K562 (cell line): Measurements from ENCODE around the gene HEXIM1. TPM values are rescaled to one million over a fixed set of nuclear protein-coding genes. Genes with fewer than 3 reads are reported as not detected.

Source experiments
- ATAC-seq: fragments of 200-7000 bp; cut with Tn5 transposase; 3 replicates; pipeline ENCODE4 v1.9.1; 2020; ENCODE audit warnings: moderate library complexity
- BruUV-seq: library from RNA; stranded (reverse); fragments of 400-500 nt; replicated peaks from 2 replicates; lab custom pipeline; 2021; lab: Mats Ljungman, UMichigan
- CTCF ChIA-PET: fragments of 300-600 bp; formaldehyde crosslinking; extraction: SDS; loops from one replicate; lab custom pipeline; 2021; ENCODE audit warnings: low intra/inter-chr PET ratio; lab: Yijun Ruan, JAX
- POLR2A ChIA-PET: fragments of 300-600, 350-650 bp; sonication (Branson Sonifier 250); formaldehyde crosslinking; extraction: SDS; loops from one replicate; lab custom pipeline; 2021; ENCODE audit warnings: antibody characterized with exemption, inconsistent platforms; lab: Yijun Ruan, JAX
- DNase-seq, 4 experiments: peaks; one replicate each; pipeline versions ENCODE4 v3.0.0 to v3.0.0-alpha.2; 2011 to 2018; ENCODE audit warnings: low spot score in 3 of 4, mixed read lengths in 3 of 4; ENCODE audit errors: extremely low read depth in 1 of 4
- FAIRE-seq: peaks from 2 replicates; lab custom pipeline; 2011; peaks lifted over from hg19 to GRCh38; lab: Jason Lieb, UNC
- H2AFZ ChIP-seq: 2 replicates; pipeline ENCODE4 v1.6.0; 2011; ENCODE audit warnings: low read depth, low read length, control low read depth, inconsistent platforms
- H3K27ac ChIP-seq: fragments of 200-600 bp; 3 replicates; pipeline ENCODE4 v1.8.0; 2011; ENCODE audit warnings: low read depth, mild to moderate bottlenecking, control low read depth, inconsistent platforms, low read length, moderate library complexity, mixed read lengths; ENCODE audit errors: extremely low read depth
- H3K27me3 ChIP-seq, 2 experiments: fragments of 300-600 bp in 1 of 2; 2 replicates in 1 of 2; 3 replicates in 1 of 2; pipeline versions ENCODE4 v1.6.0 to v1.8.0; 2011; ENCODE audit warnings: inconsistent platforms in 2 of 2, low read length in 2 of 2, mild to moderate bottlenecking in 1 of 2, mixed read lengths in 1 of 2, moderate library complexity in 1 of 2; ENCODE audit not compliant: control insufficient read depth in 2 of 2, insufficient read depth in 2 of 2
- H3K36me3 ChIP-seq: fragments of 300-600 bp; 3 replicates; pipeline ENCODE4 v1.8.0; 2011; ENCODE audit warnings: mild to moderate bottlenecking, low read length, inconsistent platforms; ENCODE audit not compliant: control insufficient read depth, insufficient read depth
- H3K4me1 ChIP-seq, 2 experiments: fragments of 200-600 bp in 1 of 2; replicated peaks in 1 of 2; 2 replicates in 1 of 2; 3 replicates in 1 of 2; pipeline versions ENCODE4 v1.5.1 to v1.8.0; 2011; ENCODE audit warnings: inconsistent platforms in 2 of 2, low read length in 2 of 2, mild to moderate bottlenecking in 1 of 2, mixed read lengths in 1 of 2, moderate library complexity in 1 of 2; ENCODE audit not compliant: control insufficient read depth in 2 of 2, insufficient read depth in 2 of 2
- H3K4me2 ChIP-seq: 2 replicates; pipeline ENCODE4 v1.6.1; 2011; ENCODE audit warnings: low read length, control low read depth, inconsistent platforms, mixed read lengths; ENCODE audit not compliant: insufficient read depth
- H3K4me3 ChIP-seq: fragments of 200-600 bp; sonication (generic), shearing (Covaris generic); 2 replicates; pipeline ENCODE4 v1.5.1; 2016; ENCODE audit warnings: control low read depth, inconsistent platforms
- H3K79me2 ChIP-seq: fragments of 200-600 bp; 3 replicates; pipeline ENCODE4 v1.8.0; 2011; ENCODE audit warnings: low read length, inconsistent platforms; ENCODE audit not compliant: control insufficient read depth, insufficient read depth
- H3K9ac ChIP-seq, 2 experiments: 2 replicates each; pipeline versions ENCODE4 v1.6.0 to v1.6.1; 2011; ENCODE audit warnings: low read depth in 2 of 2, low read length in 2 of 2, control low read depth in 1 of 2, inconsistent platforms in 1 of 2, mild to moderate bottlenecking in 1 of 2, mixed read lengths in 1 of 2; ENCODE audit not compliant: insufficient read depth in 1 of 2
- H3K9me1 ChIP-seq: one replicate; pipeline ENCODE4 v1.6.0; 2011; ENCODE audit warnings: inconsistent platforms, mild to moderate bottlenecking, low read length, moderate library complexity; ENCODE audit not compliant: control insufficient read depth, insufficient read depth
- H3K9me3 ChIP-seq: replicated peaks from 2 replicates; pipeline ENCODE4 v1.5.1; 2011; ENCODE audit warnings: low read depth, low read length, inconsistent platforms; ENCODE audit not compliant: control insufficient read depth, insufficient read depth
- H4K20me1 ChIP-seq: replicated peaks from 2 replicates; pipeline ENCODE4 v1.6.1; 2011; ENCODE audit warnings: low read length, inconsistent platforms, mixed read lengths; ENCODE audit not compliant: control insufficient read depth, insufficient read depth
- GABPB1 ChIP-seq: sonication (generic); formaldehyde crosslinking; IDR thresholded peaks from 2 replicates; pipeline ENCODE4 v1.8.0; 2022; ENCODE audit warnings: mild to moderate bottlenecking, missing genetic modification reagents
- NFE2 ChIP-seq: IDR thresholded peaks from 2 replicates; pipeline ENCODE4 v1.6.1; 2014; ENCODE audit warnings: antibody characterized with exemption, low read depth
- NFE2L1 ChIP-seq: fragments of 450-650 bp; IDR thresholded peaks from 2 replicates; pipeline ENCODE4 v1.6.1; 2016; ENCODE audit warnings: missing genetic modification characterization, low read depth, mild to moderate bottlenecking, missing compliant biosample characterization, moderate library complexity, borderline replicate concordance
- NFIX ChIP-seq: fragments of 250-450 bp; sonication (Bioruptor Pico); IDR thresholded peaks from 2 replicates; pipeline ENCODE4 v1.4.0; 2020; ENCODE audit warnings: low read depth, mild to moderate bottlenecking, moderate library complexity
- POLR2A ChIP-seq: fragments of 450-650 bp; conservative IDR thresholded peaks from 2 replicates; pipeline ENCODE4 v1.6.1; 2016
- SAP30 ChIP-seq: fragments of 200-600 bp; sonication (generic); IDR thresholded peaks from 2 replicates; pipeline ENCODE4 v1.6.1; 2012; ENCODE audit warnings: borderline replicate concordance, low read depth, mild to moderate bottlenecking, moderate library complexity, low read length, control low read depth, inconsistent platforms; ENCODE audit not compliant: insufficient read depth, poor library complexity, severe bottlenecking
- STAT5A ChIP-seq: IDR thresholded peaks from 2 replicates; pipeline ENCODE4 v1.6.1; 2012; ENCODE audit warnings: low read length, inconsistent platforms, borderline replicate concordance
- ZBTB8A ChIP-seq: fragments of 450-650 bp; IDR thresholded peaks from 2 replicates; pipeline ENCODE4 v1.6.1; 2018; ENCODE audit warnings: mild to moderate bottlenecking, moderate library complexity; ENCODE audit not compliant: partially characterized antibody
- ZNF717 ChIP-seq: fragments of 250-450 bp; sonication (Bioruptor Pico); IDR thresholded peaks from 2 replicates; pipeline ENCODE4 v1.5.0; 2021
- WGBS: fragments of 100-300 bp; shearing (Covaris generic); methylation state at CpG from one replicate; pipeline ENCODE4 v1.1.6; 2016; ENCODE audit warnings: low coverage, mixed read lengths; ENCODE audit not compliant: insufficient coverage; ENCODE audit errors: missing lambda C conversion rate; 5-methylcytosine and 5-hydroxymethylcytosine counted together
- in situ Hi-C: fragments of 300-500 bp; cut with MboI; formaldehyde crosslinking; loops from 4 replicates; pipeline ENCODE4 v1.15.0; 2018; ENCODE audit warnings: inconsistent platforms, mixed read lengths
- intact Hi-C: fragments of 100-400 bp; cut with micrococcal nuclease; formaldehyde crosslinking; loops from 2 replicates; pipeline ENCODE4 v1.14.2; 2022
- polyA plus RNA-seq, 8 experiments: library from polyadenylated mRNA; depleted of rRNA in 4 of 8; stranded (reverse) in 5 of 8; unstranded in 3 of 8; fragments of >200 nt; fragmentation: Nextera tagmentation in 2 of 8; fragmentation: Illumina TruSeq in 1 of 8; extraction: Ambion mirVana in 2 of 8; extraction: Trizol in 1 of 8; gene quantifications; 2 replicates each; pipeline versions ENCODE4 v1.2.1 to v1.2.3, GENCODE V29; 2011 to 2014; ENCODE audit warnings: inconsistent platforms in 1 of 8, missing spikeins in 1 of 8
- total RNA-seq, 7 experiments: library from RNA; depleted of rRNA in 6 of 7; stranded (reverse); fragments of >200 nt in 6 of 7; fragmentation: Illumina TruSeq in 2 of 7; extraction: Trizol in 2 of 7; gene quantifications; 2 replicates each; pipeline versions ENCODE4 v1.2.1 to v1.2.3, GENCODE V29; 2011 to 2021; ENCODE audit warnings: low replicate concordance in 1 of 7
- TF ChIP-seq, protein P1 (sequence below): fragments of 250-450 bp; sonication (Bioruptor Pico); IDR thresholded peaks from 2 replicates; pipeline ENCODE4 v1.8.0; 2022; ENCODE audit warnings: inconsistent platforms
- TF ChIP-seq, protein P2 (sequence below), 2 experiments: IDR thresholded peaks in 1 of 2; conservative IDR thresholded peaks in 1 of 2; 2 replicates each; pipeline ENCODE4 v1.6.1; 2016; ENCODE audit warnings: low read depth in 2 of 2, mild to moderate bottlenecking in 1 of 2, missing compliant biosample characterization in 1 of 2, missing genetic modification characterization in 1 of 2, moderate library complexity in 1 of 2
- TF ChIP-seq, protein P3 (sequence below): fragments of 450-650 bp; IDR thresholded peaks from 2 replicates; pipeline ENCODE4 v1.6.1; 2016; ENCODE audit warnings: low read depth, mild to moderate bottlenecking, moderate library complexity

HEXIM1 gene
- total and polyA plus RNA-seq, 9 of the 15 experiments (the other 6 are each of a cell fraction or from before 2014, with no cell fraction given) = 1.4 to 28.3 (median 9.1) TPM

DNA sequence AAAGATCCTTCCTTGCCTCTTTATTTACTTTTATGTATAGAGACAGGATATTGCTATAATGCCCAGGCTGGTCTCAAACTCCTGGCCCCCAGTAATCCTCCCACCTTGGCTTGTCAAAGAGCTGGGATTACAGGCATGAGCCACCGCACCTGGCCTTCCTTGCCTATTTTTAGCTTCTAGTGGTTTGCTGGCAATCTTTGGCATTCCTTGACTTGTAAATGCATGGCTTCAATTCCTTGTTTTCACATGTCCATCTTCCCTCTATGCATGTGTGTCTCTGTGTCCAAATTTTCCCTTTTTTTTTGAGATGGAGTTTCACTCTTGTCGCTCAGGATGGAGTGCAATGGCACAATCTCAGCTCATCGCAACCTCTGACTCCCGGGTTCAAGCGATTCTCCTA is 35.9 kb downstream of the HEXIM1 start (continued):
- TF ChIP-seq, protein P1, sequence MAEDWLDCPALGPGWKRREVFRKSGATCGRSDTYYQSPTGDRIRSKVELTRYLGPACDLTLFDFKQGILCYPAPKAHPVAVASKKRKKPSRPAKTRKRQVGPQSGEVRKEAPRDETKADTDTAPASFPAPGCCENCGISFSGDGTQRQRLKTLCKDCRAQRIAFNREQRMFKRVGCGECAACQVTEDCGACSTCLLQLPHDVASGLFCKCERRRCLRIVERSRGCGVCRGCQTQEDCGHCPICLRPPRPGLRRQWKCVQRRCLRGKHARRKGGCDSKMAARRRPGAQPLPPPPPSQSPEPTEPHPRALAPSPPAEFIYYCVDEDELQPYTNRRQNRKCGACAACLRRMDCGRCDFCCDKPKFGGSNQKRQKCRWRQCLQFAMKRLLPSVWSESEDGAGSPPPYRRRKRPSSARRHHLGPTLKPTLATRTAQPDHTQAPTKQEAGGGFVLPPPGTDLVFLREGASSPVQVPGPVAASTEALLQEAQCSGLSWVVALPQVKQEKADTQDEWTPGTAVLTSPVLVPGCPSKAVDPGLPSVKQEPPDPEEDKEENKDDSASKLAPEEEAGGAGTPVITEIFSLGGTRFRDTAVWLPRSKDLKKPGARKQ (CRISPR knock-in tag) = no peak
- TF ChIP-seq NFE2 (no peak), ZBTB8A (no peak), NFE2L1 (no peak), GABPB1 (CRISPR knock-in tag) (no peak), SAP30 (no peak), STAT5A (no peak), POLR2A (no peak)
- TF ChIP-seq, all 486 proteins: peak for 0

DNA sequence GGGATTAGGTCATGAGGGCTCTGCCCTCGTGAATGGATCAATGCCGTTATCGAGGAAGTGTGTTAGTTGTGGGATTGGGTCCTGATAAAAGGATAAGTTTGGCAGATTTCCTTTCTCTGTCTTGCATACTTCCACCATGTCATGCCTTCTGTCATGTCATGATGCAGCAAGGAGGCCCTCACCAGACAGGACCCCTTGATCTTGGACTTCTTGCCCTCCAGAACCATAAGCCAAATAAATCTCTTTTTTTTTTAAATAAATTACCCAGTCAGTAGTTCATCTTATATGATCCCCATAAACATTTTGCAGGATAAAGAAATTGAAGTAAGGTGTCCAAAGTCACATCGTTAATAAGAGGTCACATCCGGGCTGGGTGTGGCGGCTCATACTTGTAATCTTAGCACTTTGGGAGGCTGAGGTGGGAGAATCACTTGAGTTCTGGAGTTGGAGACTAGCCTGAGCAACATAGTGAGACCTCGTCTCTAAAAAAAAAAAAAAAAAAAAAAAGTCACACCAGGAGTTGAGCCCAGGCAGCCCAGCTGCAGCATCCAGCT is 38.6 kb downstream of the HEXIM1 start:
- Histone ChIP-seq H3K27me3 (no peaks in the 10 kb centered on the region; a peak in 2 of 5 replicates), H3K4me2 (no peak overlapping the region), H3K4me3 (no peak overlapping the region), H2AFZ (no peak overlapping the region), H3K27ac (no peak overlapping the region), H4K20me1 (no peaks in the 10 kb centered on the region), H3K9ac (no peak overlapping the region), H3K36me3 (no peaks in the 10 kb centered on the region), H3K9me3 (no peaks in the 10 kb centered on the region), H3K79me2 (no peaks in the 10 kb centered on the region), H3K9me1 (no peaks in the 10 kb centered on the region), H3K4me1 (no peaks in the 10 kb centered on the region; a peak in 1 of 5 replicates)
- intact Hi-C loops = no loop called here
- BruUV-seq = no TSS peak
- no peak for ATAC-seq
- ChIA-PET CTCF (no interaction called here), POLR2A (interaction anchor here (6.9 kb wide), 1 partner anchor 37 kb away, joined by 58 read pairs; the partner anchor contains the start of gene HEXIM1)
- no peak for FAIRE-seq
- DNase-seq = no peak
- TF ChIP-seq ZNF717 (CRISPR knock-in tag) (no peak), NFIX (CRISPR knock-in tag) (no peak)
- TF ChIP-seq, protein P2, sequence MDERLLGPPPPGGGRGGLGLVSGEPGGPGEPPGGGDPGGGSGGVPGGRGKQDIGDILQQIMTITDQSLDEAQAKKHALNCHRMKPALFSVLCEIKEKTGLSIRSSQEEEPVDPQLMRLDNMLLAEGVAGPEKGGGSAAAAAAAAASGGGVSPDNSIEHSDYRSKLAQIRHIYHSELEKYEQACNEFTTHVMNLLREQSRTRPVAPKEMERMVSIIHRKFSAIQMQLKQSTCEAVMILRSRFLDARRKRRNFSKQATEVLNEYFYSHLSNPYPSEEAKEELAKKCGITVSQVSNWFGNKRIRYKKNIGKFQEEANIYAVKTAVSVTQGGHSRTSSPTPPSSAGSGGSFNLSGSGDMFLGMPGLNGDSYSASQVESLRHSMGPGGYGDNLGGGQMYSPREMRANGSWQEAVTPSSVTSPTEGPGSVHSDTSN (CRISPR knock-in tag; IDR thresholded peaks at IDR 0.05; ENCODE audit: low read depth) = no peak
- TF ChIP-seq, protein P2 (tag; conservative IDR thresholded peaks at IDR 0.05; ENCODE audit: low read depth) = no peak
- TF ChIP-seq, protein P3, sequence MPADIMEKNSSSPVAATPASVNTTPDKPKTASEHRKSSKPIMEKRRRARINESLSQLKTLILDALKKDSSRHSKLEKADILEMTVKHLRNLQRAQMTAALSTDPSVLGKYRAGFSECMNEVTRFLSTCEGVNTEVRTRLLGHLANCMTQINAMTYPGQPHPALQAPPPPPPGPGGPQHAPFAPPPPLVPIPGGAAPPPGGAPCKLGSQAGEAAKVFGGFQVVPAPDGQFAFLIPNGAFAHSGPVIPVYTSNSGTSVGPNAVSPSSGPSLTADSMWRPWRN = no peak
- 22% methylated on average over 7 of the region's 7 CpGs for WGBS
- in situ Hi-C loops = no loop called here
